Germinal center (tissue), 1 donor: ENCODE results near the gene KIAA0825.

Source experiments
- DNase-seq: peaks from one replicate; pipeline ENCODE4 v3.0.0; 2012; ENCODE audit warnings: mixed read lengths, low spot score

KIAA0825 gene

DNA sequence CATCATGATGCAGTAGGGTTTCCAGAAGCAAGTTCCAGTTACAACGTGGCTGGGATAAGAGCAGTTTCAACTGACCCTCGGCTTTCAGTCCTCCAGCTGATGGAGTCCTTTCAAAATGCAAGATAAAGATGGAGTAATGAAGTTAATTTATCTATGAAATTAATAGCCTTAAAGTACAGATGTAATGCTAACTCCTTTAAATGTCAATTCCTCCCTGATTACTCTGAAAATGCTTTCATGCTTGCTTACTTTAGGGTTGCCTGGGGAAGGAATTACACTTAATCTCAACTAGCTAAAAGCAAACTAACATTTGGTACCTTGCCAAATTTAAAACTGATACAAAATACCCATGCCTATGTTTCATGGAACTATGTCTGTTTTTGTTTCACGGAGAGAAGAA is 178.4 kb downstream of the KIAA0825 start:
- DNase-seq, result no peak

DNA sequence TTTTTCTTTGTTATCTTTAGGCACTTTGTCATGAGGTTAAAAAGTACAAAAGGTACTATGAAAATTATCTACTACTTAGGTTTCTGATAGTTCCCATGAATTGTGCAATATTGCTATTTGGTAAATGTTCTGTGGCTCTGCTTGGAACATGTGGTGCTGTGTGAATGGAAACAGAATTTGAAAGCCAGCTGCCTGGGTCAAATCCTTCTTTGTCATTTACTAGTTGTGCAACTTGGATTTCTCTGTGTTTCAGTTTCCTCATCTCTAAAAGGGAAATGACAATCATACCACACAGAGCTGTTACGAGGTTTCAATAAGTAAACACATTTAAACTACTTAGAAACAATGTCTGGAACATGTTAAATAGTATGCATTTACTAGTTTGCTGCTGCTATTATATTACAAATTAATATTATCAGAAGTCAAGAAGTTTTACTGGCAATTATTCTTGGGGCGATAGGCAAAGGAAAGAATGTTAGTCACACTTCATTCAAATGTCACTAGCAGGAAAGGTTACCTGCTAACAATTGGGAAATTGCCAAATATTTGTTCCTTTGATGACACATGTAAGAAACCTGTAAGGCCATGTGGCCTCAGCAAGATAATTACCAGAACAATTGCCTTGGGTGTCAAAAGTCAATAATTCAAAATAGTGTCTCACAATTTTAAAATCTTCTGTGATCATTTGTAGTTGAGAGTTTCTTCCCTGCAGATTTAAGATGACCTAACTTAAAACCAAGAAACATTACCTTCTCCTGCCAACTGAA is 184.8 kb downstream of the KIAA0825 start:
- DNase-seq, result no peak

DNA sequence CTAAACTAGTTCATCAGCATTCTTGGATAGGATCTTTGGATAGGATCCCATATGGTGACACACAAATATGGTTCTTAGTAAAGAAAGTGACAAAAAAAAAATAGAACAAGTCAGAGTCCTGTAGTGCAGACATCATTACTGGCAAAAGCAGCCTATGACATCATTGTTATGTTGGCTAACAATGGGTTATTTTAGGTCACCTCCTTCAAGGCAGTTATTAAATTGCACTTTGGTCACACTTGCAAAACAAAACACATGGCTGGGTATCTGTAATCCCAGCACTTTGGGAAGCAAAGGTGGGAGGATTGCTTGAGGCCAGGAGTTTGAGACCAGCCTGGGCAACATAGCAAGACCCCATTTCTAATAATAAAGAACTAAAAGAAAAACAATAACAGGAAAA is 185.9 kb downstream of the KIAA0825 start:
- no peak for DNase-seq

DNA sequence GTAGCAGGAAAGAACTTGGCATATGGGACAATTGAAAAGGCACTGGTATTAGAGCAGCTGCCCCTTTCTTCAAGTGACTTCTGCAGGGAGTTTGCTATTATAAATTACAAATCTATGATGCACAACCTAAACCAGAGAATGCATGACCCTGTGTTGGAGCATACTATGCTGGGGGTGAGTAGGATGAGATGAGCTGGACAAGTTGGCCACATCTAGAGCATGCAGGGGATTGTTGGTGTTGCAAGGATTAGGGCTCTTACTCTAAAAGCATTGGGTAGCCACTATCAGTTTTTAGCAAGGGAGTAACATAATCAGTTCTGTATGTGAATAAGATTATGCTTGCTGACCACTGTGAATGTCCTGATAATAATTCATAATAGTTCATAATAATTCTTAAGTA is 186.7 kb downstream of the KIAA0825 start:
- DNase-seq, result no peak

GRCh38 chr5:94429566-94429965 is 188.8 kb downstream of the KIAA0825 start:
- no peak for DNase-seq

GRCh38 chr5:94425396-94425795 is 193.0 kb downstream of the KIAA0825 start:
- DNase-seq, result no peak

DNA sequence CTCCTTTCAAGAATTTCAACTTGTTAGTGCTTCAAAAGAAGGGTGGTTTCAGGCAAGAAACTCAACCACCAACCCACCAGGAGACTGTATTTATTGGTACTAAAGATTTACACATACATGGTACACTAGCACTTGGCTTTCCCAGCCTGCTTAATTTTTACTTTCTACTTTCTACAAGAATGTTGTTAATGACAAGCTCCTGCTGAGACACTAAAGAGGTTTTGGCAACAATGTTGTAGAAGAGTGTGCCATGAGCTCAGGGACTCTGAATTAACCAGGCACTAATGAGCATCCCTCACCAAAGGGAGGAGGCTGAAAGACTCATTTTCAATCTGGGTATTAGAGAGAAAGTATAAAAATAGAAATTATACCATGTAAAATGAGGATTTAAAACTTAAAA is 195.0 kb downstream of the KIAA0825 start:
- no peak for DNase-seq

- no peak for DNase-seq
These were observed 195.6 kb downstream of the KIAA0825 start for GRCh38 chr5:94422812-94423211.

GRCh38 chr5:94420885-94421284 is 197.5 kb downstream of the KIAA0825 start:
- DNase-seq, result no peak

DNA sequence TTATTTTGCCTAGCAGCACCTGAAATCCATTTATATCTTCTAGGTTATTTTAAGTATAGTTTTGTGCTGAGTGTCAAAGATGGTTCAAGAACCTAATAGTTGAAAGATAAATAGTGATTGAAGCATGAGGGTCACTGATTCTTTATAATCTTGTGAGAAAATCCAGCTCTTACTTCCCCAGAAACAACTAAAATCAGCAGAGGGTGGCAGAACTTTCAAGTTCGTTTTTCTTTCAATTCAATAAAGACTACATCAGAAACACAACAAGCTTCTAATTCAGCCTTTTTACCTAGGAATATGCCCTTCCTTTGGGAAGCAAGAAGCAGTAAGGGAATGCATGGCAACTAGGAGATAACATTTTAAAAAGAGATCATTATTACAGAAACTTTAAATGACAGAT is 202.6 kb downstream of the KIAA0825 start:
- DNase-seq, result no peak

- no peak for DNase-seq
These were observed 209.0 kb downstream of the KIAA0825 start for GRCh38 chr5:94409440-94409839.

DNA sequence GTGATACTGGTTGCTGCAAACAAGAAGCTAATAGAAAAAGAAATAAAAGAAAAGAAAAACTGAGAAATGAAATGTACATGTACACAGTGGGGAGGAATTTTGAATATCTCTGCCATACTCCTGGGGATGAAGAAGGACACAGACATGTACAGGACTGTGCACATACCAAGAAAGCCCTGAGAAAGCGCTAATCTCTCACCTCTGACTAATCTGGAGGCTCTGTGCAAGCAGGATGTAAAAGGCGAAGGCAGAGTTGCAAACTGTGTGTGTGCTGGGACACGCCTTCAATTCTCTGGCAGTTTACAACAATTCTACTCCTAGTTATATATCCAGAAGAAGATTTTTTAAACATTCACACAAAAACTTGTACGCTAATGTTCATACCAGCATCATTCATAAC is 211.4 kb downstream of the KIAA0825 start:
- DNase-seq, result no peak

DNA sequence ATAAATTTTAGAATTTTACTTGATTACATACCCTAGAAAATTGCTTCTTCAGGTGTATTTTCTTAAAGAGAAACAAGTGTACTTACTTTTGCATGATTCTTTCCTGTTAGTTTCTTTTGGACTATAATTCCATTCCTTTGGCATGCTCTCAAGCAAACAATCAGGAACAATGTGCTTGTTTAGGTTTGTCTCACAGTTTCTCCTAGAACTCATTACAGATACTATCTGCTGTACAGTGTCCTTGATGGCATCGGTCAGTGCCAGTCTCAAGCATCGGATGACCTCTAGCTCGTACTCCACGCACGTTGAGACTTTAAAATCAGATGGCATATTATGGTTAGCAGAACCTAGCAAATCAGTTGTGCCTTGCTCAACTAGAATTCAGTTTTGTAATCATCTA is 214.9 kb downstream of the KIAA0825 start:
- no peak for DNase-seq

GRCh38 chr5:94402096-94402495 is 216.3 kb downstream of the KIAA0825 start:
- DNase-seq, result no peak

DNA sequence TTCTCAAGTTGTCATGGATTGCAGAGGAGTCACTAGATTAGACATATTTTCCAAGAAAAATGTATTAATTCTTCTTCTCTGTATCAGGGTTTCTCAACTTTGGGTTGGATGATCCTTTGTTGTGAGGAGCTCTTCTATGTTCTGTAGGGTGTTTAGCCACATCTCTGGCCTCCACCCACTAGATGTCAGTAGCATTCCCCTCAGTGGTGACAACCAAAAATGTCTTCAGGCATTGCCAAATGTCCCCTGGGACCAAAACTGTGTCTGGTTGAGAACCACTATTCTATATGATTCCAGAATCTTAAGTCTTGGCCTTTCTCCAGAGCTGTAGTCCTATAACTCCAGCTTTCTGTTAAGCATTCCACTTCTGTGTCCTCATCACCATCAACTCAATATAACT is 220.9 kb downstream of the KIAA0825 start:
- DNase-seq, result no peak

GRCh38 chr5:94396687-94397086 is 221.7 kb downstream of the KIAA0825 start:
- DNase-seq, result no peak

- no peak for DNase-seq
These were observed 222.9 kb downstream of the KIAA0825 start for GRCh38 chr5:94395468-94395867.

- no peak for DNase-seq
These were observed 226.4 kb downstream of the KIAA0825 start for GRCh38 chr5:94391996-94392395.

DNA sequence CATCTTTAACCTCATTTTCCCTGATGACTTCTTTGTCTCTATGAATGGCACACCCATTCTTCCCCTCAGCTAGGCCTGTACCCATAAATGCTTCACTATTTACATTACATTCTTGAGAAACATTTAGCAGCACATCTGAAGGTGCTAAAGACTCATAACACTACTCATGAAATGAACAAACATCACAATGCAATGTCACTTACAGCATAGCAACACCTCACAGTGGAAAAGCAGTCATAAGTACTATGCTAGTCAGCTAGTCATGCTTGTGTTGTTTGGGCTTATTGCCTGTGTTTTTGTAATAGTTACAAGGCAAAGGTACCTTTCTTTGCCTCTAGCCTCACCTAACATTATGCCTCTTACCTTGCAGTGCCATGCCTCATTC is 228.9 kb downstream of the KIAA0825 start:
- no peak for DNase-seq

DNA sequence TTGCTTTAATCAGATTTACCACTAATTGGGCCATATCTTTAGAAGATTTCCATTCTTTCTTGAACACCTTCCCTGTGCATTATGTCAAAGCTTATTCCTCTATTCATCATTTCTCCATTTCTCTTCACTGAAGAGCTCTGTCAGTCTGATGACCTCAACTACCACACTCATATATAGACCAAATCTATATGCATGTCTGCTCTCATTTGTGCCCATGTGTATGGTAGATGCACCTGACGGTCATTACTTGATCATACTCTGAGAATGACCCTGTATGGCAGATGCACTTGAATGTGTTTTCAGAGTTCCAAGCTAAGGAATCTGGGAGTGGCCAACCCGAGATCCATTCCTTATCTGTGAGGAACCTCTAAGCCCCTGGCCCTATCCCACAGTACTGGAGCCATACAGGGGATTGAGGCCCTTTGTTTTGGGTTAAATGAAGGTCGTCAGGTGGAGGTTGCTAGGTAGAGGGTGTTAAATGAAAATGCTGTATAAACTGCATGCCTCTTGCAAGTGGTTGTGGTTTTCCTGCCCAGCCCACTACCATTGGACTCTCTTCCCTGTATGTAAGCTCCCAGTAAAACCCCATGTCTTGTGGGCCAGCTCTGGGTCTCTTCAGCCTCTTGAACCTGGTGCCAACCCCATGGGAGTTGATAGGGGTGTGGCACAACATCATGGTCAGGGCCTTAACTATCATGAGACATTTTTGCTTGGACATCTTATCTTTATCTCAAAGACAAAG is 229.5 kb downstream of the KIAA0825 start:
- no peak for DNase-seq

DNA sequence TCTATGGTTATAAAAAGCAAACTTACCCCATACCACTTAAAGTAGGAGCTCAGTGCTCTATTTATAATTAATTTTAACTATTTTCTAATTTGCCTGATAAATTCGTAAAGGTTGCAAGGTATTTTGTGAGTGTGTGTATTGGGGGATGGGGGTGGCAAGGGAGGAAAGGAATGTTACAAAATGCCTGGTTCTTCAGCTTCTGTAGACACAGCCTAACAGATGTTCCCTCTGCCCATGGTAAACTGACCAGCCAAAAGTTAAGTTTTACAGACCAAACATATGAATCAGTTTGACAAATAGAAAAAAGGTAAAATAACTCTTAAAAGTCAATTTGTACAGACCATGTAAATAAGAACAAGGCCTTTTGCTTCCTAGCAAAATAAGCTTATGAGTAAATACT is 232.6 kb downstream of the KIAA0825 start:
- DNase-seq, result no peak

- DNase-seq, result no peak
These were observed 240.3 kb downstream of the KIAA0825 start for GRCh38 chr5:94378062-94378461.

DNA sequence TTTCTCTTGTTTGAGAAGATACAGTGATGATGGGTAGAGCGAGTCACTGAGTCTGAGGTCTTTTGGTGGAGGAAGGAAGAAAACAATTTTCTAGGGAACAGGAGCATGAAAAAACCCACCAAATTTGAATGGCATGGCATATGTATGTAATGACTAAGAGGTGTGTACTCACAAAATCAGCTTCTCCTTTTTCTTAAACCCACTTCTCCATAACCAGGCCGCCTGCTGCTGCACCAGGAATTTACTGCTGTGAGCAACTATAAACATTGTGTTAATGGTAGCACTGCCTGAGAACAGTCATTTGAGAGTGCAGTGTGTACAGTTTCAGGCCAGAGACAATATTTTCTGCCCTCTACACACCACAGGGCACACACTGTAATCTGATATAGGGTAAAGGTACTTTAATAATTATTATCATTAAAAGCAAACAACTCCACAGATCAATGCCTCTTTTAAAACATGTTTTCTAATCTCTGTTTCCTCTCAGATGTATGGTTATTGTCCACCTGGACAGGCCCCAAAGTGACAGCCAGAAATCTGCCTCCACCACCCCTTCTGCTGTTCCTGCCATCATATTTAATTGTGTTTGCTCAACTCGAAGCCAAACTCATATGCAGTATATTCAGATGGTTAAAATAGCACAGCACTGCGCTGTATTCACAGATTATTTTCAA is 241.6 kb downstream of the KIAA0825 start:
- DNase-seq, result no peak
